ENCODE measurements around the gene C16orf74.

The C16orf74 gene

DNA sequence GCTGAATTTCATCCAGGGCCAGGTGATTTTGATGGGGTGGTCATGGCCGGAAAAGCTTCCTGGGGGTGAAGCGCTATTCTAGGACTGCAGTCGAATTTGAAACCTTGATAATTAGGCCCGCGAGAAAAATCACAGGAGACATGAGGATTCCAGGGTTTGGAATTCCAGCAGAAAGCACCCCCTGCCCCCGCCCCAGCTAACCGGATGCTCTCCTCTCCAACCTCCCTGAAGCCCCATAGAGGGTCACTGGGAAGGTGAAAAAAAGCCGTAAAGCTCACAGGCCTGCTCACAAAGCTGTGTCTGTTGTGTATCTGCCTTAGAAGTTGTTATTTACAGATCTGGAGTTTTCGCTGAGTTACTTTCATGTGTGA lies 61.0 kb downstream of the C16orf74 start:
- no peak for DNase-seq

DNA sequence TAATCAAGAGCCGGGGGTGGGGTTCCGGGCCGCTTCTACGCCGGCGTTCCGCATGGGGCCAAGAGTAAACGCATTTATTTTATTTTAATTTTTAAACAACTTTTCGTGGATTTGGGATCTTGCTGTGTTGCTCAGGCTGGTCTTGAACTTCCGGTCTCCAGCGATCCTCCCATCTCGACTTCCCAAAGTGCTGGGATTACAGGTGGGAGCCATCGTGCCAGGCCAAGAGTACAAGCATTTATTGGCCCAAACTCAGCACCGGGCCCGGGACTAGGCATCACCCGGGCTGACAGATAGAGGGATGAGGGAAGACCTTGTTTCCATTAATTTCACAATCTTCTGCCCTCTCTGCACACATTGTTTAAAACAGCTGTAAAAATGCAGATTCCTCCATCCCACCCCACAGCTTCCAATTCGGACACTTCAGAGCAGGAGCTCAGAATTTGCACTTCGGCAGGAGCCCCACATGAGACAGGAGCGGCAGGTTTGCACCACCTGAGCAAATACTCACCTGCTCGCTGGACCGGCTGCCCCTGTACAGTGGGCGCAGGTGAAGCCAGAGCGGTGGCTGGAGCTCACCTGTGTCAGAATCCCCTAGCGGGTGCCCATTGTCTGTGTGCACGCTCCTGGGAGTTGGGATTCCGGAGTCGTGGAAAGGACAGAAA lies 61.5 kb downstream of the C16orf74 start:
- DNase-seq = no peak

DNA sequence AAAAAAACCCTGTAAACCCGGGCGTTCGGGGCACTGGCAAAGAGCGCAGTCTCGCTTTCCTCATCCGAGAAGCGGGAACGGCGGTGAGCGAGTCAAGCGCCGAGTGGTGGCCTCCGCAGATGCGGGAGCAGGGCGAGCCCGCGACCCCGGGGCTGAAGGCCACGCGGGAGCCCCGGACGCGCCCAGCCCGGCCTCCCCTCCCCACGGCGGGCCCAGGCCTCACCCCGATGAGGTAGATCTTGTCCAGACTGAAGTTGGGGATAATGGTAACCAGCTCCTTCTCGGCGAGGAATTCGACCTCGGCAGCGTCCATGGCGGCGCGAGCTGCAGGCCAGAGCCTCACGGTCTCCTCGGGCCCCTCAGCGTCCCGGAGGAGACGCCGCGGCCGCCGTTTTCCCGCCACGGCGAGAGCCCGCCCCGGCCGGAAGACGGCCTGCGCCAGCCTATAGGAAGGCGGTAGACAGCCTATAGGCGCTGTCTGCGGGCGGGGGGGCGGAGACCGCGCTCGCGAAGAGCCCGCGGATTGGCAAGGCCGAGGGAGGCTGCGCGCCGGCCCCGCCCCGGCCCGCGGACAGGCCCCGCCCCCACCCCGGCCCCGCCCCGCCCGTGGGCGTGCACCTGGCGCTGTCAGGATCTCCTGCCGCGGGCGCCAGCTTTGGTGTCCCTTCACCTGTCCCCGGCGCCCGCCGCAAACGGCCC lies 62.2 kb downstream of the C16orf74 start, which contains the start of gene GINS2:
TSS of gene GINS2 (minus strand) at position 369 of the 699 bp plus-strand sequence. CDS start at position 313, 56 bp downstream.
- DNase-seq = peak; percentile 62

DNA sequence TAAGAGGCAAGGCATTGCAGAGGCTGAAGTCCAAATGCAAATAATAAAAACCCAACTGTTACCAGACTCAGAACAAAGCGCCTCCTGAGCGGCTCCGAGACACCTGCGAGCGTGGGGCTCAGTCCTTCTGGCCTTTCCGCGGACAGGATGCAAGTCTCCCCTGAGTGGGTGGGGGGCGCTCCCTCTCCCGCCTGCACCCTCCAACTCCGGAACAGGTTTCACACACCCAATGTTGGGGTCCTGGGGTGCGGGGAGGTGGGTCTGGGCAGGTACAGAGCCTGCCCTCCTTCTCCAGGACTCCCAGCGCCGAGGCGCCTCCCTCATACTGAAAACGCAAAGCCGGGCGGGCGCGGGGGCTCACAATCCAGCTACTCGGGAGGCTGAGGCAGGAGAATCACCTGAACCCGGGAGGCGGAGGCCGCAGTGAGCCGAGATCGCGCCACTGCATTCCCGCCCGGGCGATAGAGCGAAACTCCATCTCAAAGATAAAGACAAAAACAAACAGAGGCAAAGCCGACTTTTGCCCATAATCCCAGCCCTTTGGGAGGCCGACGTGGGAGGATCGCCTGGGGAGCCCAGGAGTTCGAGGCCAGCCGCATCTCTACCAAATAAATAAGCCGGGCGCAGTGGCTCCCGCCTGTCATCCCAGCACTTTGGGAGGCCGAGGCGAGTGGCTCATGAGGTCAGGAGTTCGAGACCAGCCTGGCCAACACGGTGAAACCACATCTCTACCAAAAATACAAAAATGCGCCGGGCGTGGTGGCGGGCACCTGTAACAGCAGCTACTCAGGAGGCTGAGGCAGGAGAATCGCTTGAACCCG lies 63.0 kb downstream of the C16orf74 start:
- no peak for DNase-seq

DNA sequence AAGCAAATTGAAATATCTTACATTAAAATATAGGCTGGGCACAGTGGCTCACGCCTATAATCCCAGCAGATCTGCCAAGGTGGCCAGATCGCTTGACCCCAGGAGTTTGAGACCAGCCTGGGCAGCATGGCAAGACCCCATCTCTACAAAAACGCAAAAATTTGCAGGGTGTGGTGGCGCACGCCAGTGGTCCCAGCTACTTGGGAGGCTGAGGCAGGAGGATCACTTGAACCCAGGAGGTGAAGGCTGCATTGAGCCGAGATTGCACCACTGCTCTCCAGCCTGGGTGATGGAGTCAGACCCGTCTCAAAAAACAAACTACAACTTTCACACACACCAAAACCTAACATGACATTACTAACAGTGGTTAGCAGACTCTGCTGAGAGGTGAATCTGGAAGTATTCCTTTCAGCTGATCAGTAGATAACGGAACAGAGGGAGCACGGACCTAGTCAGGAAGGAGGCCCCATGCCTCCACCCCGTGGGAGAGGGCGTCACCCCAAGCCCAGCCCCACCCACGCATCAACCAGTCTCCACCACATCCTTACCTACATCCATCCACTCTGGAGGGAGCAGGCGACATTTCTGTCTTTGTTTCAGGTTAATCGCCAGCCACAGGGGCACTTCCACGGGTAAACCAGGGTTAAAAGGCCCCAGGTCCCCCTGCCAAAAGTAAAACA lies 63.8 kb downstream of the C16orf74 start:
- no peak for DNase-seq

DNA sequence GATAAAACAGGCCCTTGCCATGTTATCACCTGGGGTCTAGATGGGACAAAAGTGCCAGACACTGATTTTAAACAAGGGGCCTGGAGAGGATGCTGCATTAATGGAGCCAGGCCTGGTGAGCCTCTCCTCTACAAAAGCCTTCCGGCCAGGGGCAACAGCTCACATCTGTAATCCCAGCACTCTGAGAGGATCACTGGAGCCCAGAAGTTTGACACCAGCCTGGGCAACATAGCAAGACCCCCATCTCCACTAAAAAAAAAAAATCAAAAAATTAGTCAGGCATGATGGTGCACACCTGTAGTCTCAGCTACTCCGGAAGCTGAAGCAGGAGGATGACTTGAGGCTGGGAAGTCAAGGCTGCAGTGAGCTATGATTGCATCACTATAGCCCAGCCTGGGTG lies 65.6 kb downstream of the C16orf74 start:
- DNase-seq = no peak

DNA sequence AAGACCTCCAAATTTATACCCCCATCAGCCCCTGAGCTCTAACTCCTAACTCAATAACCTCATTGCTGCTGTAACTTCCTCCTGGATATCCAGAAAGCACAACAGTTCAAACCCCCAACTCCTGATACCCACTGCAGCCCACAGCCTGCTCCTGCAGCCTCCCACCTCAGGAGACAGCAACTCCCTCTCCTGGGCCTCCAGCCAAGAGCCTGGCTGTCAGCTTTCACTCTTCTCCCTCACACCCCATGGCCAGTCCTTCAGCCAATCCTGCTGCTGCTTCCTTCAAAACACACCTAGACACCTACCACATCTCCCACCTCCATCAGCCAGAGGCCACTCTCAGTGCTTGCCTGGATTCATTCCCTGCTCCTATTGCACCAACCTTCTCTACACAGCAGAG lies 67.5 kb downstream of the C16orf74 start:
- DNase-seq = no peak

DNA sequence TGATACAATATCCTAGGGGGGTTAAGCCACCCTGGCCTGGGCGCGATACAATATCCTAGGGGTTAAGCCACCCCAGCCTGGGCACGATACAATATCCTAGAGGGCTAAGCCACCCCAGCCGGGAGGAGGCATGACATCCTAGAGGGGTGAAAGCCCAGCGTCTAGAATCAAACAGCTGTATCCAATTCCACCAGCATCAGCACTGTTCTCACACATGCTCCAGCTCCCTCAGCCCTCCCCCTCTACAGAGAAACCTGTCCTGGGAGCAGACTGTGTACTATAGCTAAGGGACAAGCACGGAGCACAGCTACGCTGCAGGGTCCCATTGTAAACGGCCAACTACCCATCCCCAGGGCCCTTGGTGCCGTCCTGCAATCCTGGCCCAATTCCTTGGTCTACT lies 68.4 kb downstream of the C16orf74 start:
- DNase-seq = no peak

DNA sequence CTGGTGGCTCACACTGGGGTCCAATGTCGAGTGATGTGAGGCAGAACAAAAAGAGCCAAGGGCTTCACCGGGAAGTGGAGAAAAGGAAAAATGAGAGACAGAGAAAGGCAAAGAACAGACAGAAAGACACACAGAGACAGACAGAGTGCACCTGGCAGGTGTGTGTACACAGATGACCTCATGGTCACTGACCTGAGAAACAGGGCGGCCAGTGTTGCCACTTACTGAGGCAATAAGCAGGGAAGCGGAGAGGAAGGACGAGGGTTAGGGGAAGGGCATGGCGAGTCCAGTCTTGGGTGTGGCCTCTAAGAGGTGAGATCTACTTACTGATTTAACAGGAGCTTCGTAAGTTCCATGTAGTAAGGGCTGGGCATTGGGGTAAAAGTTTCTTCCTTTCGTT lies 69.6 kb downstream of the C16orf74 start:
- DNase-seq = no peak

DNA sequence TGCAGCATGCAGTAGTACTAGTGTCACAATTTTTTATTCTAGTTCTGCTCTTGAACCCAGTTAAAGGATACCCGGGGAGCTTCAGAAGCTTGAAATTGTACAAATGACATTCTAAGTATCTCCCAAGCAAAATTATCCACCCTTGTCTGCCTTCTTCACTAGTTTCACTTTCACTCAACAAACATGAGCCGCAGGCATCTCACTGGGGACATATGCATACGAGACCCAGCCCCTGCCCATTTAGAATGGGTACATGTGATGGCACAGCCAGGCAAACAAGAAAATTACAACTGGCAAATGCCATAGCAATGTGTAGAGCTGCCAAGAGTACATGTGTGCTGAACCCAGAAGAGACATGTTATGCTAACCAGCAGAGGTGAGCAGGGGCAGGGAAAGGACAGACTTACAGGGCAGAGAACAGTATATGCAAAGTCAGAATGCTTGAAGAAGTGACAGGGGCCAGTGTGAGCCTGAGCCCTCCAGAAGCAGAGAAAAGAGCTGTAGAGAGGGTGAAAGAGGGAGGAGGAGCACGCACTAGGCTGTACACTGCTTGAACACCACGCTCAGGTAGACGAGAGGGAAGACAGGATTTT lies 70.4 kb downstream of the C16orf74 start:
- DNase-seq = no peak

DNA sequence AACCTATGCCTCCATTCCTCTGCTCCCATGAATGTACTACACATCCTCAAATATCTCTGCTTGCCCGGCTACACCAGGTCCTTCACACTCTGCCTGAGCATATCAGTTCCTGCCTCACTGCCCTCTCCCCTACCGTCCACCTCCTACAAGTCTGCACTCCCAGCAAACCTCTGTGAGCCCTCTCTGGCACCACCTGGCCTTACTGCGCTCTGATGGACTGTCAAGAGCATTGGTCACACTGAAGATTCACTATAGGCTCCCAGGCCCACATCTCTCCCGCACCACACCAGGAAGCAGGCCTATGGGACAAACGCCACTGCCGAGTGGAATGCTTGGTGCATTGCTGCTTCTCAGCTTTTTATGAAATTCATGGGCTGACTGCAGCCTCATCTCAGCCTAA lies 71.0 kb downstream of the C16orf74 start:
- no peak for DNase-seq

DNA sequence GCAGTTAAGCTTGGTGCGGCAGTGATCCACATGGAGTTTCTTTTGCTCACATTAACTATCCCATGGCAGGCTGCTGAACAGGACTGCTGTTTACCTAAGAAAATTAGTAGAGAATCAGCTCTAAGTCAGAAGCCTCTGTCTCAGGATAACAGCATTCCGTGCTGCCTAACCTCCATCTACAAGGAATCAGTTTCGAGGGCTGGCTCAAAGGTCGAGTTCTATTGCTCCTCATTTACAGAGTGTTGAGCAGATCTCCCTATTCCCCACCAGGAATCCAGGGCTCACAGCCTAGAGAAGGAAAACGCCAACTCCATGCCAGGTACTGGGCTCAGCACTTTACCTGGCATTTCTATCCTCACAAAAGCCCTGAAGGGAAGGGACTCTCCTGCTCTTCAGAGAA lies 72.1 kb downstream of the C16orf74 start:
- DNase-seq = no peak

DNA sequence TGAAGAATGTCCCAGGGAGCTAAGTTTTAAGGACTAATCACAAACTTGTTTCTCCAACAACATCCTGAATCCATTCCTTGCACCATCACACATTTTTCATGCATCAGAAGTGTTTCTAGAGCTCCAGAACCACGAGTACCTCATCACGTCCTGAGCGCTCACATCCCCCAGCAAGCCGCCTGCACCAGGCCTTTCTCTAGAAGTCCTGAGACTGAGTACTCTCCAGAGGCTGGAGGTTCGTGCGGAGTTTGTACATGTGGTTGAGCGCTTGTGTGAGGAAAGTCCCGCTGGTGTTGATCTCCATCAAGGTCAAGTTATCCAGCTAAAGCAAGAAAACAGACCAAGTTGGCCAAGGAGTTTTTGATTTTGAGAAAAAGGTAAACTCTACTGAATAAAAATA lies 72.9 kb downstream of the C16orf74 start:
- no peak for DNase-seq

DNA sequence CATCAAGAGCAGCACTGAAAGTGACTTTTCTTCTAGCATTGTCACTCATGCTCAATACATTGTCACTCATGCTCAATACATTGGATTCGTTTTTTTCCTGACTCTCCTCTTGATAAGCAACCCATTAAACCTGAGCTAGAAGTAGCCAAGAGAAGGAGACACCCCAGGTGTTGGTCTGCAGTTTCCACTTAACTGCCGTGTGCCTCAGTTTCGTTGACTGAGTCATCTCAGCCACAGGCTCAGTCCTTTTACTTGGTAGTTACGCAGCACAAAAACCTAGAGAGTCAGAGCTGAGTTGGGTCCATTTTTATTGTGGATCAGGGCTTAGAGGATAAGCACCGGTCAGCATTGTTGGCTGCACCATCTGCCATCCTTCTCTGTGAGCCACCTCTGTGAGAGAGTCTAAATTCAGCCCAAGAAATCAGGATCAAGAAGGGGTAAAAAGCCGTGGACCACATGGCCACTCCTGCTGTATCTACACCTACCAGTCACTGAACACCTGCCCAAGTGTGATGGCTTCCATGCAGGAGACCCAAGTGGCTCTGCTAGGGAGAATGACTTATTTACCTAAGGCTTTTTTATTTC lies 73.4 kb downstream of the C16orf74 start:
- no peak for DNase-seq

DNA sequence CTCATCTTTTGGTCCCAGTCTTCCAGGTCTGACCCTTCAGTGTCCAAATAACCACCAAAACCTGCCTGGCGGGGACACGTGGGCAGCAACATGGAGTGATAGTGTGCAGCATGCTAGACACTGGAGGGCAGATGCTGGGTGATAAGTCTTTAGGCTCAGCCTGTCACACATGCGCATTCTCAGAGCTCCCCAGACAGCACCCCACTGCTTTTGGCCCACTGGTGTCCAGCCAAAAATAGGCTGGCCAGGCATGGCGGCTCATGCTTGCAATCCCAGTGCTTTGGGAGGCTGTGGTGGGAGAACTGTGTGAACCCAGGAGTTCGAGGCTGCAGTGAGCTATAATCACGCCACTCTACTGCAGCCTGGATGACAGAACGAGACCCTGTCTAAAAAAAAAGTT lies 74.4 kb downstream of the C16orf74 start:
- no peak for DNase-seq

DNA sequence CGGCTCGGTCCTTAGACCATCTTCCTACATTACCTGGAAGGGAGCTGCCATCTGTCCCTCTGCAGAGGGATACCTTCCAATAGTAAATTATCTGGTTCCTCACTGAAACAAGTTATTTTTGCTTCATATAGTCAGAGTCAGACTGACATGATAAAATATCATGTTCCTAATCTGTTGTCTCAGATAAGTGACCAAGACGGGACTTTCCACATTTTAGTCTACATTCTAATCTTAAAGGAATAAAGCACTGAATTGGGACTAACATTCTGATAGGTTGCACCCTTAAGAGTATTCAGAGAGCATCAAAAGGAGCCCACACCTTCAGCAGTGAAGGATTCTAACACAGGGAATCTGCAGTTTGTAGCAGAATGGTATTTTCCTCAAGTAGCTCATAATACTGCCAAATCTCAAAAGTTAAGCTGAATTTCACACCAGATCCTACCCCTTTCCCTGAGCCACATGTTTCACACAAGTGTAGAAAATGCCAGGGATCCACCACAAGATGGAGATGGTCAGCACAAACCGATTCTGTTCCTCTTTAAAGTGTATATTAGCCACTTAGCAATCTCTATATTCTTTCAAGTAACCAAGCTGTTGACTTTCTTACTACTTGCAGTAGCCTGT lies 75.5 kb downstream of the C16orf74 start:
- no peak for DNase-seq

DNA sequence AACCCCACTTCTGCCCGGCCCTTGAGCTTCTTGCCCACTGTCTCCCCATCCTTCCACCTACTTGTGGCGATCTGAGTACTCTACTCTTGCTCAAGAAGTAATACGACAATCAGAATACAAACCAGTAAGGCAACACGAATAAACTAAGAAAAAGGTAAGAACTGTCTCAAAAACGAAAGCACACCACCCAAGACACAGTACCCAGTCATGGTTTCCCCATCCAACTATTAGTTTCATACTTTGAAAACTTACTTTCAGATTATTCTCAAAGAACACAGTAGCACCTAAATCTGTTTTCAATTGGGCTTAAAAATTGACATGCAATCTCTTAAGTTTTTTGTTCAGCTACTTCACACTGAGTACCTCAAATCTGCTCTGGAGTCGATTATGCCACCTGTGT lies 76.1 kb downstream of the C16orf74 start:
- DNase-seq = no peak

DNA sequence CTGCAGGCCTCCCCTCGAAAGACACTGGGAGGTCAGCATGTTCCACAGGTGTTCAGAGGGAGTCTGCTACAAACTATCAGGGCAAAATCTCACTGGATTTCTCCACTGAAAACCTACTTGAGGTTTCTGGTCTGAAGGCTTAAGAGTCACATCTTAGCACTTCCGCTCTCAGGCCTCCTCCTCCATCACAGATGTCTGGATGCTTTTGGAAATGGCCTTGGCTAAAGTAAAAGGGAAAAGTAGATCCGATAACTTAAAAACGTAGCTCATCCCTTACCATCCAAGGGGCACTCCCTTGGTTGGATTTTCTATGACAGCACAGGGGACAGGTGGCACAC lies 76.5 kb downstream of the C16orf74 start:
- no peak for DNase-seq

DNA sequence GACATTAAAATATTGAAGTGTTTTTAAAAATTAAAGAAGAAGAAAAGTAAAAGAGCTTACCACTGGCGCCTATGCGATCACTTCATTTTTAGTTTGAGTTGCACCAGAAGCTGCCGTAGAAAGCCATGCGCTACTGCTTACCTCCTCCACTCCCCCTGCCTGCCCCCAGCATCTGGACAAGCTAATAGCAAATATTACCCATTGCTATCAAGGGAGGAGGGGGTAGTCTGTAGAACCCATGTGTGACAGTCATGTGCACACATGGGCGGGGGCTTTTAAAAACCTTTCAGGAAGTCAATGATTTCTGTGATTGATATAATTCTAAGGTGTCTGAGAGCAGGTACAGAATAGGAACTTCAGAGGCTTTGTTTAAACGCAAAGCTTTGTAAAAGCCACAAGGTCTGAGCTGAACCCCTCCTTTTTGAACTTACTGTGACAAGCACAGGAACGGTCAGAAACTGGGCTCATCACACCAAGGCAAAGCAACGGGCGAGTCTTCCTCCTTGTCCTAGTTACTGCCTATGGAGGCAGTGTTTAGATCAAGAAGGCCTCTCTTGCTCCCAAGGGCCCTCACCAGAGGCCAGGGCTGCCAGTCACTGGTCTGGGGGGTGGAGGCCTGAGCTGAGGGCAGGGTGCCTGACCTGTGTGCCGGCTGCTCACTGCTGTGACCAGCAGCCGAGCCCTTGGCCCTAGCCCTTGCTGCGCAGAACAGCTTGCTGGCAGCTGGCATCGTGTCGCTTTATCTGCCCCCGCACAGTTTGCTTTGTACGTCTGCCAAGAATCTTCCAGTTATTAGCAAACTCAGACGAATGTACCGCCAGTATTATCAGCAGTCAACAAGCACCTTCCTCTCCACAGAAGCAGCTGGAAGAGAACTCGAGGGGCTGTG lies 77.1 kb downstream of the C16orf74 start:
- no peak for DNase-seq

DNA sequence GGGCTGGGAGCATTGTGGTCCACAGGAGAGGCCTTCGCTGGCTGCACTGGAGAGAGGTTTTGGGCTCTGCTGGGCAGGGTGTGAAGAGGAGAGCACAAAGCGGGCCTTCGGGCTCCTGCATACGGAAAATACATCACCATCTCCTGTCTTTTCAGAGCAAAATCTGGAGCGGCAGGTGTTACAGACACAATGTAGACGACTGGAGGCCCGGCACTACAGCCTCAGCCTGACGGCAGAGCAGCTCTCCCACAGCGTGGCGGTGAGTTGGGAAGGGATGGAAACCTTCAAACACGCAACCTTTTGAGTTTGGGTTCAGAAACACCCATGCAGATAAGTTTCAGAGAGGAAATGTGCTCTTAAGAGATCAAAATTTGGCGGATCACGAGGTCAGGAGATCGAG lies 80.1 kb downstream of the C16orf74 start:
- no peak for DNase-seq

All from GOT3 (cell line).